ENCODE data around the gene AIFM3. TPM values are rescaled to one million over a fixed set of nuclear protein-coding genes. Genes with fewer than 3 reads are reported as not detected.
A peak's percentile ranks its signal among the peaks of the same experiment; 100 is the strongest.

The AIFM3 gene
- total and polyA plus RNA-seq, 2 of the 13 experiments (the other 11 are each of a cell fraction or from before 2014, with no cell fraction given) = 9.0 to 15.3 TPM

DNA sequence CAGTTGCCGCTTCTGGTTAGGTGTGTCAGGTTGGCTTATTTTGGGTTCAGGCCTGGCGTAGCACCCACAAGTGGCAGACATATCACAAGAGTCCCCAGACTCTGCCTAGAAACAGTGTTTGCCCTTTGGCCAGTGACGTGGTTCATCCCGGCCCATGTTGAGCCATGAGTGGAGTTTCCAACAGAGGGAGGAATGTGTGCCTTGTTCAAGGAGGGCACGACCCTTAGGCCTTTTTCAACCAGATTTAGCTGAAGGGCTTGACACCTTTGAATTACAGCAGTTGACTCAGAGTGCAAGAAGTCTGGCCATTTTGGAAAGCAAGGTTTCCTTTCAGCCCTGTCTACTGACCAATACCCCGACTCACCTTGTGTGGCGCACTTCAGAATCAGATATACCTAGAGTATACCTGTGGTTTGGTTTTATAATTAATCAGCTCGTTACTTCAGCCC, 15.1 kb upstream of the AIFM3 start (continued):
- TF ChIP-seq, protein P1, sequence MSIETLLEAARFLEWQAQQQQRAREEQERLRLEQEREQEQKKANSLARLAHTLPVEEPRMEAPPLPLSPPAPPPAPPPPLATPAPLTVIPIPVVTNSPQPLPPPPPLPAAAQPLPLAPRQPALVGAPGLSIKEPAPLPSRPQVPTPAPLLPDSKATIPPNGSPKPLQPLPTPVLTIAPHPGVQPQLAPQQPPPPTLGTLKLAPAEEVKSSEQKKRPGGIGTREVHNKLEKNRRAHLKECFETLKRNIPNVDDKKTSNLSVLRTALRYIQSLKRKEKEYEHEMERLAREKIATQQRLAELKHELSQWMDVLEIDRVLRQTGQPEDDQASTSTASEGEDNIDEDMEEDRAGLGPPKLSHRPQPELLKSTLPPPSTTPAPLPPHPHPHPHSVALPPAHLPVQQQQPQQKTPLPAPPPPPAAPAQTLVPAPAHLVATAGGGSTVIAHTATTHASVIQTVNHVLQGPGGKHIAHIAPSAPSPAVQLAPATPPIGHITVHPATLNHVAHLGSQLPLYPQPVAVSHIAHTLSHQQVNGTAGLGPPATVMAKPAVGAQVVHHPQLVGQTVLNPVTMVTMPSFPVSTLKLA (IDR thresholded peaks at IDR 0.05) = no peak
- no peak for TF ChIP-seq ZNF329 (CRISPR knock-in tag; IDR thresholded peaks at IDR 0.05; ENCODE audit: low read depth)
- TF ChIP-seq, protein P2, sequence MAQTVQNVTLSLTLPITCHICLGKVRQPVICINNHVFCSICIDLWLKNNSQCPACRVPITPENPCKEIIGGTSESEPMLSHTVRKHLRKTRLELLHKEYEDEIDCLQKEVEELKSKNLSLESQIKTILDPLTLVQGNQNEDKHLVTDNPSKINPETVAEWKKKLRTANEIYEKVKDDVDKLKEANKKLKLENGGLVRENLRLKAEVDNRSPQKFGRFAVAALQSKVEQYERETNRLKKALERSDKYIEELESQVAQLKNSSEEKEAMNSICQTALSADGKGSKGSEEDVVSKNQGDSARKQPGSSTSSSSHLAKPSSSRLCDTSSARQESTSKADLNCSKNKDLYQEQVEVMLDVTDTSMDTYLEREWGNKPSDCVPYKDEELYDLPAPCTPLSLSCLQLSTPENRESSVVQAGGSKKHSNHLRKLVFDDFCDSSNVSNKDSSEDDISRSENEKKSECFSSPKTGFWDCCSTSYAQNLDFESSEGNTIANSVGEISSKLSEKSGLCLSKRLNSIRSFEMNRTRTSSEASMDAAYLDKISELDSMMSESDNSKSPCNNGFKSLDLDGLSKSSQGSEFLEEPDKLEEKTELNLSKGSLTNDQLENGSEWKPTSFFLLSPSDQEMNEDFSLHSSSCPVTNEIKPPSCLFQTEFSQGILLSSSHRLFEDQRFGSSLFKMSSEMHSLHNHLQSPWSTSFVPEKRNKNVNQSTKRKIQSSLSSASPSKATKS (CRISPR knock-in tag; IDR thresholded peaks at IDR 0.05) = no peak
- no peak for TF ChIP-seq KDM6A (CRISPR knock-in tag; IDR thresholded peaks at IDR 0.05; ENCODE audit: low read depth)
- TF ChIP-seq, protein P3, sequence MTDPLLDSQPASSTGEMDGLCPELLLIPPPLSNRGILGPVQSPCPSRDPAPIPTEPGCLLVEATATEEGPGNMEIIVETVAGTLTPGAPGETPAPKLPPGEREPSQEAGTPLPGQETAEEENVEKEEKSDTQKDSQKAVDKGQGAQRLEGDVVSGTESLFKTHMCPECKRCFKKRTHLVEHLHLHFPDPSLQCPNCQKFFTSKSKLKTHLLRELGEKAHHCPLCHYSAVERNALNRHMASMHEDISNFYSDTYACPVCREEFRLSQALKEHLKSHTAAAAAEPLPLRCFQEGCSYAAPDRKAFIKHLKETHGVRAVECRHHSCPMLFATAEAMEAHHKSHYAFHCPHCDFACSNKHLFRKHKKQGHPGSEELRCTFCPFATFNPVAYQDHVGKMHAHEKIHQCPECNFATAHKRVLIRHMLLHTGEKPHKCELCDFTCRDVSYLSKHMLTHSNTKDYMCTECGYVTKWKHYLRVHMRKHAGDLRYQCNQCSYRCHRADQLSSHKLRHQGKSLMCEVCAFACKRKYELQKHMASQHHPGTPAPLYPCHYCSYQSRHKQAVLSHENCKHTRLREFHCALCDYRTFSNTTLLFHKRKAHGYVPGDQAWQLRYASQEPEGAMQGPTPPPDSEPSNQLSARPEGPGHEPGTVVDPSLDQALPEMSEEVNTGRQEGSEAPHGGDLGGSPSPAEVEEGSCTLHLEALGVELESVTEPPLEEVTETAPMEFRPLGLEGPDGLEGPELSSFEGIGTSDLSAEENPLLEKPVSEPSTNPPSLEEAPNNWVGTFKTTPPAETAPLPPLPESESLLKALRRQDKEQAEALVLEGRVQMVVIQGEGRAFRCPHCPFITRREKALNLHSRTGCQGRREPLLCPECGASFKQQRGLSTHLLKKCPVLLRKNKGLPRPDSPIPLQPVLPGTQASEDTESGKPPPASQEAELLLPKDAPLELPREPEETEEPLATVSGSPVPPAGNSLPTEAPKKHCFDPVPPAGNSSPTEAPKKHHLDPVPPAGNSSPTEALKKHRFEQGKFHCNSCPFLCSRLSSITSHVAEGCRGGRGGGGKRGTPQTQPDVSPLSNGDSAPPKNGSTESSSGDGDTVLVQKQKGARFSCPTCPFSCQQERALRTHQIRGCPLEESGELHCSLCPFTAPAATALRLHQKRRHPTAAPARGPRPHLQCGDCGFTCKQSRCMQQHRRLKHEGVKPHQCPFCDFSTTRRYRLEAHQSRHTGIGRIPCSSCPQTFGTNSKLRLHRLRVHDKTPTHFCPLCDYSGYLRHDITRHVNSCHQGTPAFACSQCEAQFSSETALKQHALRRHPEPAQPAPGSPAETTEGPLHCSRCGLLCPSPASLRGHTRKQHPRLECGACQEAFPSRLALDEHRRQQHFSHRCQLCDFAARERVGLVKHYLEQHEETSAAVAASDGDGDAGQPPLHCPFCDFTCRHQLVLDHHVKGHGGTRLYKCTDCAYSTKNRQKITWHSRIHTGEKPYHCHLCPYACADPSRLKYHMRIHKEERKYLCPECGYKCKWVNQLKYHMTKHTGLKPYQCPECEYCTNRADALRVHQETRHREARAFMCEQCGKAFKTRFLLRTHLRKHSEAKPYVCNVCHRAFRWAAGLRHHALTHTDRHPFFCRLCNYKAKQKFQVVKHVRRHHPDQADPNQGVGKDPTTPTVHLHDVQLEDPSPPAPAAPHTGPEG (CRISPR knock-in tag; IDR thresholded peaks at IDR 0.05) = peak; percentile 61; the same call in 1 of the 2 replicates
- TF ChIP-seq JUND (CRISPR knock-in tag; IDR thresholded peaks at IDR 0.05) = no peak
- no peak for TF ChIP-seq BORCS8-MEF2B (CRISPR knock-in tag; IDR thresholded peaks at IDR 0.05)
- no peak for TF ChIP-seq CAMTA2 (CRISPR knock-in tag; IDR thresholded peaks at IDR 0.05; ENCODE audit: borderline replicate concordance)
- no peak for TF ChIP-seq PHF8 (CRISPR knock-in tag; IDR thresholded peaks at IDR 0.05)
- no peak for TF ChIP-seq ZFY (CRISPR knock-in tag; IDR thresholded peaks at IDR 0.05)
- TF ChIP-seq SAP130 (CRISPR knock-in tag; IDR thresholded peaks at IDR 0.05; ENCODE audit: low read depth) = peak; percentile 36; the same call in 1 of the 2 replicates
- TF ChIP-seq ZNF790 (CRISPR knock-in tag; IDR thresholded peaks at IDR 0.05; ENCODE audit: borderline replicate concordance) = no peak
- no peak for TF ChIP-seq SPEN (CRISPR knock-in tag; IDR thresholded peaks at IDR 0.05; ENCODE audit: low read depth)
- TF ChIP-seq TCF7 (IDR thresholded peaks at IDR 0.05; ENCODE audit: low read depth) = no peak
- TF ChIP-seq, protein P4, sequence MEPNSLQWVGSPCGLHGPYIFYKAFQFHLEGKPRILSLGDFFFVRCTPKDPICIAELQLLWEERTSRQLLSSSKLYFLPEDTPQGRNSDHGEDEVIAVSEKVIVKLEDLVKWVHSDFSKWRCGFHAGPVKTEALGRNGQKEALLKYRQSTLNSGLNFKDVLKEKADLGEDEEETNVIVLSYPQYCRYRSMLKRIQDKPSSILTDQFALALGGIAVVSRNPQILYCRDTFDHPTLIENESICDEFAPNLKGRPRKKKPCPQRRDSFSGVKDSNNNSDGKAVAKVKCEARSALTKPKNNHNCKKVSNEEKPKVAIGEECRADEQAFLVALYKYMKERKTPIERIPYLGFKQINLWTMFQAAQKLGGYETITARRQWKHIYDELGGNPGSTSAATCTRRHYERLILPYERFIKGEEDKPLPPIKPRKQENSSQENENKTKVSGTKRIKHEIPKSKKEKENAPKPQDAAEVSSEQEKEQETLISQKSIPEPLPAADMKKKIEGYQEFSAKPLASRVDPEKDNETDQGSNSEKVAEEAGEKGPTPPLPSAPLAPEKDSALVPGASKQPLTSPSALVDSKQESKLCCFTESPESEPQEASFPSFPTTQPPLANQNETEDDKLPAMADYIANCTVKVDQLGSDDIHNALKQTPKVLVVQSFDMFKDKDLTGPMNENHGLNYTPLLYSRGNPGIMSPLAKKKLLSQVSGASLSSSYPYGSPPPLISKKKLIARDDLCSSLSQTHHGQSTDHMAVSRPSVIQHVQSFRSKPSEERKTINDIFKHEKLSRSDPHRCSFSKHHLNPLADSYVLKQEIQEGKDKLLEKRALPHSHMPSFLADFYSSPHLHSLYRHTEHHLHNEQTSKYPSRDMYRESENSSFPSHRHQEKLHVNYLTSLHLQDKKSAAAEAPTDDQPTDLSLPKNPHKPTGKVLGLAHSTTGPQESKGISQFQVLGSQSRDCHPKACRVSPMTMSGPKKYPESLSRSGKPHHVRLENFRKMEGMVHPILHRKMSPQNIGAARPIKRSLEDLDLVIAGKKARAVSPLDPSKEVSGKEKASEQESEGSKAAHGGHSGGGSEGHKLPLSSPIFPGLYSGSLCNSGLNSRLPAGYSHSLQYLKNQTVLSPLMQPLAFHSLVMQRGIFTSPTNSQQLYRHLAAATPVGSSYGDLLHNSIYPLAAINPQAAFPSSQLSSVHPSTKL (CRISPR knock-in tag; IDR thresholded peaks at IDR 0.05) = no peak
- TF ChIP-seq, protein P5, sequence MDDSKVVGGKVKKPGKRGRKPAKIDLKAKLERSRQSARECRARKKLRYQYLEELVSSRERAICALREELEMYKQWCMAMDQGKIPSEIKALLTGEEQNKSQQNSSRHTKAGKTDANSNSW (CRISPR knock-in tag; IDR thresholded peaks at IDR 0.05; ENCODE audit: borderline replicate concordance) = no peak
